GM18526 (cell line): Measurements from ENCODE around the gene GPR135.

Experiments
- POLR2A ChIP-seq: IDR thresholded peaks from 3 replicates; pipeline ENCODE4 v1.6.1; 2011; ENCODE audit not compliant: insufficient read length; ENCODE audit errors: extremely low read depth

GPR135 gene

DNA sequence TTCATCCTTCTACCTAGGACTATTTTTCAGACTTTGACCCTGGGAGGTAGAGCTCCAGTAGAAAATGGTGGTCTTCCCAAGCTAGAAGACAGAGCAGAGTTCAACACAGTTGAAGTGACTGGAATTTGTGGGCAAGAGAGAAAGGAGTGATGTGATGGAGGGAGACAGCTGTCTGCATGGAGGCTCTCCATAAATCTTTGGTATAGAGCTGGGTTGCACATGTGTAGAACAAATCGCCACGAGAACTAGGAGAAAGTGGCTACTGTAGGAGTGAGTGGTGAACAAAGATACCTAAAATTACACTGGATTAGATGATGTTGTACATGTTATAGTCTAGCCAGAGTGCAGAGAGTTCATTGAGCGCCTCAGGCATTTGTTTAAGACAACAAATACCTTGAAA is 14.5 kb downstream of the GPR135 start:
- TF ChIP-seq POLR2A, result no peak

DNA sequence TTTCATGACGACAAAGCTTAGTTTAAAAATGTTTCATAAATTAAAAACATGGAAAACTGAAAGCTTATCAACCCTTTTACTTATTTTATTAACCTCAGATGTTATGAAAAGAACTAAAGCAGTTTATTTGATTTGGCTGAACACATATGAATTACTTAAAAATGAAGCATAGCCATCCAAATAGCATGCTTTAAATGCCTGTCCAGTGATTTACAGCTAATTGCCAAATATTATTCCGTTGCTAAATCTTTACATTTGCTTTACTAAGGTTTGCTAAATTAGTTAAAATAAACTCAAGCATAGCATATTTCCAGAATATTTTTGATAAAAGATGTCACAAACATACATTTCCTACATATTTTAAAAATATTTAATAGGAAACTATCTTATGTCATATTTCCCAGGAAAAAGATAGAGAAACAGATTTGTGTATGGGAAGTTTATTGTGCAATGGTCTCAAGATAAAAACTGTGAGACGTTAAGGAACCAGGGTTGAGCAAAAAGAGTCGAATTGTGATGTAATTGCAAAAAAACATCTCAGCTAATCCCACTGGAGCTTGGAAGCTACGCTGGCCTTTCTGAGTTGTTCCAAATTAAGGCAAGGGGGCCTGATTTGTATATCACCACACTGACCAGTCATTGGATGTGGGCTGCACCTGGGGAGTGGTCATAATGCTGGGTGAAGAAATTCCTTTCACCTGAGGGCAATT is 25.8 kb downstream of the GPR135 start:
- no peak for TF ChIP-seq POLR2A

DNA sequence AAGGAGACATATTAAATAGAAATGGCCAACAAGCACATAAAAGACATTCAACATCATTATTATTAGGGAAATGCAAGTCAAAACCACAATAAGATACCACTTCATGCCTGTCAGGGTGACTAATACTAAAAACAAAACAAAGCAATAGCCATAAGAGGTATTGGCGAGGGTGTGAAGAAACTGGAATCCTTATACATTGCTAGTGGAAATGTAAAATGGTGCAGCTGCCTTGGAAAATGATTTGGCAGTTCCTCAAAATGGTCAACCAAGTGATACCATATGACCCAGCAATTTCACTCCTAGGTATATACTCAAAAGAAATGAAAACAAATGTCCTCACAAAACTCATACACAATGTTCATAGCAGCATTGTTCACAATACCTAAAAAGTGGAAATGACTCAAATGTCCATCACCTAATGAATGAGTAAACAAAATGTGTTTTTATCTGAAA is 27.0 kb downstream of the GPR135 start:
- TF ChIP-seq POLR2A, result no peak

DNA sequence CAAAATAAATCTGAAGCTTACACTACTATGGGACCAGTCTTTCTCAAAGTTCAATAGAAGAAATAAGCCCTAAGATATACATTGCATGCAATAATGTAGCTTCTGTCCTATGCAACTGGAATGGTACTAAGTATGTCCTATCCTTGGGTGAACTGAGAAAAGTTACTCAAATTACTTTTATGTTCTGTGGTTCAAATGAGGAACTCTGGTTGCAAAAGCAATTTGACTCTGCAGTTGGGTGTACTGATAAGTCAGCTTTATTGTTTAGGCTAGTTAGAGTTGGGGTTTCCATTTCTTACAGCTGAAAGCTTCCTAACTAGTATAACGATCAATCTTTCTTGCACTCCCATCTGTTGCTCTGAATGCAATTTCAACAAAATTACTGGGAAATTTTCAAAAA is 29.2 kb downstream of the GPR135 start:
- no peak for TF ChIP-seq POLR2A

DNA sequence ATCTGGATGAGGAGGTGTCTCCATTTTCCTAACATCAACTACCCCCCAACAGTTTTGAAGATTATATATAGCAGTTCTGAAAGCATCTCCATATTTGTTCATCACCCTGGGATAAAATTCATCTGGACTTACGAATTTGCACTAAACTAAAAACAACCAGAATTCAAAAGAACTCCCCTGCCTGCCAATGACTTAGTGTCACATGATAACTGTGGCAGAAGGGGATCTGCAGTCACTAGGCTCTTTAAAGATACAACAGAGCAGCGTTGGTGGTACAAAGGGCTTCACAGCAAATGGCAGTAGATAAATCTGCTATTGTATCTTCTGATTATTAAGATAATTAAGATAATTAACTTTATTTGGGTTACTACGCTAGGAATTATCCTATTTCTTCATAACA is 30.1 kb downstream of the GPR135 start:
- no peak for TF ChIP-seq POLR2A

DNA sequence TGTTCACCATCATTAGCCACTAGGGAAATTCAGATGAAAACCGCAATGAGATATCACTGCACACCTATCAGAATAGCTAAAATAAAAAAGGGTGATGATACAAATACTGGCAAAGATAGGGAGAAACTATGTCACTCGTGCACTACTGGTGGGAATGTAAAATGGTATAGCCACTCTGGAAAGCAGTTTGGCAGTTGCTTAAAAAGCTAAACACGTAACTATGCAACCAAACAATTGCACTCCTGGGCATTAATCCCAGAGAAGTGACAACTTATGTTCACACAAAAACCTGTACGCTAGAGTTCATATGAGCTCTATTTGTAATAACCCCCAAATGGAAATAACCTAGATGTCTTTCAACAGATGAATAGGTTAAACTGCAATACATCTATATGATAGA is 35.4 kb downstream of the GPR135 start:
- no peak for TF ChIP-seq POLR2A

DNA sequence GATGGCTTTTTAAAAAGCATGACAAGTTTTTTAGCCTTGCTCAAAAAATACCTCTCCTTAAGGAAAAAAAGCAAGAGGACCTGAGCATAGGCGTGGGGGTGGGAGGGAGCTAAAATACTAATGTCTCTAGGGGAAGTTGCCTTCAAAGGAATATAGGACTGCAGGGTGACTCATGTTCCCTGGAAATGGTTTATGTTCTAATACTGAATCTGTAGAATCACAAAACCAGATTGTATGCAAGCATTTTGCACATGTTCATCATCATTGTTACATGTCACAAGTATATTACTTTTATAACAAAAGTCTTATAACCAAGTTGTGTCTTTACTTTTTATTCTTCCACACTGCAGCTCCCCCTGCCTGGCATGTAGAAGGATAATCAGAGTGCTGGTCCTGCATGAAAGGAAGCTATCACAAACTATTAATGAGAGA is 36.6 kb downstream of the GPR135 start:
- TF ChIP-seq POLR2A, result no peak

DNA sequence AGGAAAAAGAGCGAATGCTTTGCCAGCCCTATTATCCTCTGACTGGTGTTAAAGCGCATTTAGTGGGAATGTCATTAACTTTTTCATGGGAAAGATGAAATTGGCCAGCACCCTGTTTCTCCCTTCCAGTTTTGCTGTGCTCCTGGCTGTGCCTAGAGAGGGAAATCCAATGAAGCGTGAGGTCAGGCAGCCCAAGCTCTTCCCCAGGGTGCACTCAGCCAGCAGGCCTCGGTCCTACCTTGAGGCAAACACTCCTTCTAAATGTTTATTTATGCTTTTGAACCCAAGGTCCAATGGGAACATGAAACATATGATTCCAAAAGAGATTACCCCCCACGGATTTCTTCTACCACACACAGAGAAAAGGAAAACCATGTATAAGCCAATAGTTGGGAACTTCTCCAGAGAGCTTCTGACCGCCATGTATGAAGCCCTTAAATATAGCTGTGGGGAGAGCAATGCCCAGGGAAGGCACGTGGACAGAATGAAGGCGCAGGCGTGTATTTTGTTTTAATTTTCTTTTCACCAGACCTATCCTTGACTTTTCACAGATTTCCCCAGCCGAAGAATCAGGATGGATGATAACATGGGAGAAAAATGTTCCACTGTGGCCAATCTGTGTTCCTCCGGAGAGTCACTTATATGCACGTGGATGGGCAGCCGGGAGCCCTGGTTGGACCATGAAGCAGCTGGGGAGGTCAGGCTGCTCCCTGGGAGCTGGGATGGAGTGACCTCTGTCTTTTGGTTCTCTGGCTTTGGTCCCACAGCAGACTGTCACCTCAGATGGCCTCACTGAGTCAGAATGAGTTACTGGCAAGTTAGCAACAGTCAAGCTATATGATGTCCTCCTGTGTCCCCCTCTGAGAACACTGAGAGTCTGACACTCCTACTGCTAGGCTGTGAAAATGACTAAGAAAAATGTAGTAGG is 37.3 kb downstream of the GPR135 start:
- no peak for TF ChIP-seq POLR2A

DNA sequence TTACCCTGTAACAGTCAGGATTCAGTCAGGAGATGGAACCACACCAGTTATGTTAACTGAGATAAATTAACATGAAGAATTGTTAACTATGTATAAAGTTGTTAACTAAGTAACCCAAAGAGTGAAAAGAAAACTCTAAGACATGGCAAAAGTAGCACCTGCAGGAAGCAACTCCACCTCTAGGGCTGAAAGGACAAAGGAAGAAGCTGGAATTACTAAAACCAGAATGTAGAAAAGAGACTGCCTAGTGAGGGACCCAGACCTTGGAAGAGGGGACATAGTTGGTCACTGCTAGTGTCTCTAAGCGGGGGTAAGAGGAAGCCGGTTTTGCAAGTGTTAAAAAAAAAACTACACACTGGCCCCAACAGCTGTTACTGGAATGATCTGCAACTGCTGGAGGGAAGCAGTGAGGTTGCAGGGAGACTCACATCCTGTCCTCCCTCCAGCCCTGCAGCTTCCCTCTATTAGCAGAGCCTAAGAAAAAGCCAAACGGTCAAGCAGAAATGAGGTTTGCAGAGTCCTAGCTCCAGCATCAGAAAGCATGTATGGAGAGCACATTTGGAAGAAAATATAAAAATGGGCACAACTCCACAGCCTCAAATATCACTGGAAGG is 39.8 kb downstream of the GPR135 start:
- TF ChIP-seq POLR2A, result no peak

DNA sequence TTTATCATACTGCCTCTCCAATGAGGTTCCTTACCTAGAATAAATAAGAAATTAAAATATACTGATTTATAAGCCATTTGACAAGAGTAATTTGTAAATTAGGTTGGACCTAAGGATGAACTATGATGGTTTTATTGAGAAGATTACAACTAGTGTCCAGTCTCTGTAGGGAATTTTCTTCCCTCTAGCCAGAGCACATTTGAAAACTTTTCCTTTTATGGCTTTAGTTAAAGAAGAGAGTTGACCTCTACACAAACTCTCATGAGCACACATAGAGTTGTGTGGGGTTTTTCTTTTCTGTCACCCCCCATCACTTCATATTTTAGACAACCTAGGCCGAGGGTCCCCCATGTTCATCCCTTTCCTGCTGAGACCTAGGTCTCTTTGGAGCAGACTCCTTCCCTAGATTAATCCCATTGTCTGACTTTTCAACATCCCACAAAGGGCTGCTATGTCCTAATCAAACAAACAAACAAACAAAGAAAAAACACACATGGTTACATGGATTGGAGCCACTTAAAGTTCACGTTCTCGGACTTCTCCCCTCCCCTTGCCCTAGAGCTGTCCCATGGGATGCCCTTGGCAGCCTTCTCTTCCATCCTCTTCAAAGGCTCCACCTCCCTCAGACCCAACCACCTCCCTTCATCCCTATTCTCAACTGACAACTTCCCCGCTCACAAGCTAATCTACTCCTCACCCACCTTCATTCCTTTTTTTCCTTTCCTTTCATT is 40.7 kb downstream of the GPR135 start:
- no peak for TF ChIP-seq POLR2A

DNA sequence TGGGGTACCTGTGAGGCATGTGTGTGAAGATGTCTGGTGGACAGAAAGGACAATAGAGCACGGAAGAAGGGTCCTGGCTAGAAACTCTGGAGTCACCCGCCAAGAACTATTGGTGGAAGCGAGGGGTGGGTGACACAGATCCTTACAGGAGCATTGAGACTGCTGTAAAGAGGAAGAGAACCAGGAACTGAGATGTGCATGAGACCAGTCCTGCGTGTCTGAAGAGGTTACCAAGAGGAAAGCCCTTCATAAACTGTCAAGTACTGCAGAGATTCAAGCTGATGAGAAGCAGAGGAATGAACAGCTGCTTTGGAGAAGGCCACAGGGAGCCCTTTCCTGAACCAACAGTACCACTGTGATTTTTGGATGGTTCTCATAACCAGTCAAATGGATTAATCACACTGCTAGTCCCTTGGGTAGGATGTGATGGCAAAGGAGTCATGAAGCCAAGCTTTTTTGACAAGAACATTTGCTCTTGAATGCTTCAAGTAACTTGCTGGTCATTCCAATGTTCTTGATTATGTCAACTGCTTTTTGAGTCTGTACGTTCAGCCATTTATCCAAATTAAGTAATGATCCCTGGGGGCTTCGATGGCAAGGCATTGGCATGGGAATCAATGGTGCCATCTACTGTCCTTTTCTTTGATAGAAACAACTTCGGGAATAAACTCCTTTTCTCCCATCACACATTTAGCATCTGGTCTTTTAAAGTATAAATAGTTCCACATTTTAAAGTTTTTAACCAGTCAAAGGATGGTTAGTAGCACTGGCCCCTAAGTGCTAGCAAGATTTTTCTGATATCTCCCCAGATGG is 42.9 kb downstream of the GPR135 start:
- no peak for TF ChIP-seq POLR2A

DNA sequence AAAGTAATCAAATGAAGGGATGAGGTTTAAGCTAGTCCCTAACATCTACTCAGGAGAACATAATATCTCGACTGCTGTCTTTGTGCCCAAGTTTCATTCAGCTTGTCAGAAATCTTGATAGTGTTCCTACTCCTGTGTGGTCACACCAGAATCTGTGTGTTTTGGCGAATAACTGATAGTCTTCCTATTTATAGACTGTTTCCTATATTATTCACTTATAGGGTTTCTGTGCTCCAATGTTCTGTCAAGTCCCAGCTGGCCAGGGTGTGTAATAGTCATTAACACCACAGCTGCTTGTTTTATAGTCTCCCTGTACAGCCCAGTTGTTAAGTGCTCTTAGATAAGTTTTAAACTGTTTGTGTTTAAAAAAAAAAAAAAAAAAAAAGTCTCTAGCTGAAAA is 45.9 kb downstream of the GPR135 start:
- TF ChIP-seq POLR2A, result no peak

DNA sequence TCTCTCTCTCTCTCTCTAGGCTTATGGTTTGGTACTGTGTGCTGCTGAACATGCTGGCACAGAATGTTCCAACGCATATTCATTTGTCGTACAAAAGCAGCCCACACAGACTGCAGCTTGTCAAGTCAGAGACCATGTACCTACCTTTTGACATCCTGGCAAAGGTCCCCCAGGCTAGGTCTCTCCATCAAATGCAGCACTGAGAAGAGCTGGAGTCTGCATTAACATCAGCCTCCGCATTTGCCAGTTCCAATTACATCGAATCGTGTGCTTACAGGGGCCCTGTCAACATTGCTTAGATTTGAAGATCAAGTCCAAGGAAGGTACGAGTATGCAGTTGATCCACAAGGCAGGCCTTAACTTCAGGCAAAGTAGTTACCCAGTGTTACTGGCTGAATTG is 47.9 kb downstream of the GPR135 start:
- TF ChIP-seq POLR2A, result no peak

DNA sequence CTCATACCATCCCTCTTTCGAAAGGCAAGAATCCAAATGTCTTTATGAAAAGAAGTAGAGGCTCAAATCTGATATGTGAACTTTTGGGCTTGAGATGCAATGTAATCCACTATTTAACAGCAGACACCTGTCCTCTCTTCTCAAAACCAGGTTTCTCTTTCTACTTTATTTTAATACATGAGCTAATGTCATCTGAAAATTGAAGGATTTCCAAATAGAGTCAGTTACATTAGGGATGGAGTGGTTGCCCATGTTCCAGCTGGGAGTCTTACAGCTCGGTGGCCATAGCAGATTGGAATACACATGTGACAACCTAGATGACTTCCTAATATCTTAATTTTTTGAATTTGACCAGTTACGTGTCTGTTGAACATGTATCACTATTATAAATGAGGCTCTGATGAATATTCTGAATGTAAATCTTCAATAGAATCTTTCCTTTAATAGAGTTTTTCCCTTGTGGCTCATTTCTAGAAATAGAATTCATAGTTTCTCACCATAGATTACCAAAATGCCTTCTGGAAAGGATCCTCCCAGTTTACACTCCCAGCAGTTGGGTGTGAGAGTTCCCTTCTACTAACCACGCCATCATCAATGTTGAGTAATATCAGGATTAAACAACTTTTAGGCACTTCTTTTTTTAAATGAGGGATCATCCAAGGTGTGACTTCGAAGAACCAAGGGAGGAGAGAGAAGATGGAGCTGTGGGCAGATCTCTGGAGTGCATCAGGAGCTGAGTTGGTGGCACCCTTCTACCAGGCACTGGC is 49.2 kb downstream of the GPR135 start:
- no peak for TF ChIP-seq POLR2A
